Measurements from ENCODE around the gene MAP3K2.

The MAP3K2 gene

GRCh38 chr2:127389778-127390435, 2.1 kb upstream of the MAP3K2 start:
- Mint-ChIP-seq H3K4me3 (no peak overlapping the region), H3K9me3 (peaks cover 24% of the 10 kb centered on the region), H3K27me3 (ENCODE audit: low read depth, poor library complexity) (peaks cover 2% of the 10 kb centered on the region), H3K27ac (no peak overlapping the region), H3K4me1 (peaks cover 63% of the 10 kb centered on the region), H3K36me3 (ENCODE audit: low read depth) (peaks cover 32% of the 10 kb centered on the region)
- no peak for DNase-seq
- TF ChIP-seq CTCF (IDR thresholded peaks at IDR 0.05) = no peak

GRCh38 chr2:127388423-127389164, 819 bp upstream of the MAP3K2 start:
- Mint-ChIP-seq H3K4me1 (peaks cover 62% of the 10 kb centered on the region), H3K4me3 (peak overlapping the region; percentile 79), H3K27me3 (ENCODE audit: low read depth, poor library complexity) (peaks cover 2% of the 10 kb centered on the region), H3K27ac (peak overlapping the region; percentile 93), H3K9me3 (peaks cover 14% of the 10 kb centered on the region), H3K36me3 (ENCODE audit: low read depth) (peaks cover 30% of the 10 kb centered on the region)
- TF ChIP-seq CTCF (IDR thresholded peaks at IDR 0.05) = no peak
- DNase-seq = no peak

- Mint-ChIP-seq H3K27me3 (ENCODE audit: low read depth, poor library complexity) (peaks cover 2% of the 10 kb centered on the region), H3K4me1 (peaks cover 63% of the 10 kb centered on the region), H3K4me3 (peak overlapping the region; percentile 88), H3K36me3 (ENCODE audit: low read depth) (peaks cover 18% of the 10 kb centered on the region), H3K27ac (no peak overlapping the region), H3K9me3 (no peaks in the 10 kb centered on the region)
- peak; percentile 82 for DNase-seq
- TF ChIP-seq CTCF (IDR thresholded peaks at IDR 0.05) = no peak
These were observed 766 bp downstream of the MAP3K2 start for GRCh38 chr2:127386764-127387654.

- no peak for DNase-seq
- H3K27me3 Mint-ChIP-seq (ENCODE audit: low read depth, poor library complexity) = peaks cover 2% of the 10 kb centered on the region
- no peak overlapping the region for H3K27ac Mint-ChIP-seq
- peak overlapping the region; percentile 88 for H3K4me3 Mint-ChIP-seq
- H3K9me3 Mint-ChIP-seq = no peaks in the 10 kb centered on the region
- peaks cover 63% of the 10 kb centered on the region for H3K4me1 Mint-ChIP-seq
- H3K36me3 Mint-ChIP-seq (ENCODE audit: low read depth) = peaks cover 18% of the 10 kb centered on the region
- TF ChIP-seq CTCF (IDR thresholded peaks at IDR 0.05) = no peak
These were observed 1.5 kb downstream of the MAP3K2 start for GRCh38 chr2:127386246-127386645.

GRCh38 chr2:127384529-127384928, 3.2 kb downstream of the MAP3K2 start:
- Mint-ChIP-seq H3K36me3 (ENCODE audit: low read depth) (peaks cover 23% of the 10 kb centered on the region), H3K27ac (no peak overlapping the region), H3K27me3 (ENCODE audit: low read depth, poor library complexity) (no peaks in the 10 kb centered on the region), H3K9me3 (no peaks in the 10 kb centered on the region), H3K4me1 (peaks cover 51% of the 10 kb centered on the region), H3K4me3 (no peak overlapping the region)
- TF ChIP-seq CTCF (IDR thresholded peaks at IDR 0.05) = no peak
- DNase-seq = no peak
